HepG2 (cell line): ENCODE measurements around the gene ALG8. TPM values are rescaled to one million over a fixed set of nuclear protein-coding genes. Genes with fewer than 3 reads are reported as not detected.
"Not testable (repeated sequence)": the region's sequence is repeated elsewhere in the genome, so short reads cannot be mapped to it uniquely, and the experiment has no call there.

Experiments used
- ATAC-seq: fragments of 200-7000 bp; cut with Tn5 transposase; 3 replicates; pipeline ENCODE4 v1.9.1; 2020; ENCODE audit warnings: mild to moderate bottlenecking, moderate library complexity
- BruUV-seq: library from RNA; stranded (reverse); fragments of 400-500 nt; replicated peaks from 2 replicates; lab custom pipeline; 2021; lab: Mats Ljungman, UMichigan
- CTCF ChIA-PET: fragments of 300-600 bp; formaldehyde crosslinking; extraction: SDS; loops from one replicate; lab custom pipeline; 2021; ENCODE audit warnings: low total read pairs, inconsistent platforms, low intra/inter-chr PET ratio; lab: Yijun Ruan, JAX
- POLR2A ChIA-PET: fragments of 350-600 bp; sonication (Branson Sonifier 250); formaldehyde crosslinking; loops from one replicate; lab custom pipeline; 2020; ENCODE audit warnings: antibody characterized with exemption, inconsistent platforms; lab: Yijun Ruan, JAX
- DNase-seq: peaks from one replicate; pipeline ENCODE4 v3.0.0-alpha.2; 2015; ENCODE audit warnings: low spot score
- FAIRE-seq: peaks from 3 replicates; lab custom pipeline; 2011; peaks lifted over from hg19 to GRCh38; lab: Jason Lieb, UNC
- H2AFZ ChIP-seq: one replicate; pipeline ENCODE4 v1.6.1; 2011; ENCODE audit warnings: low read length, inconsistent platforms
- H3K27ac ChIP-seq: fragments of 300-600 bp; 3 replicates; pipeline ENCODE4 v1.8.0; 2011; ENCODE audit warnings: mixed run types, mild to moderate bottlenecking, mixed read lengths, low read length, inconsistent platforms; ENCODE audit not compliant: insufficient read depth; ENCODE audit errors: extremely low read length
- H3K27me3 ChIP-seq, 2 experiments: fragments of 200-600 bp in 1 of 2; 2 replicates in 1 of 2; 3 replicates in 1 of 2; pipeline versions ENCODE4 v1.6.0 to v1.8.0; 2011; ENCODE audit warnings: low read length in 2 of 2, mild to moderate bottlenecking in 2 of 2, moderate library complexity in 2 of 2, inconsistent platforms in 1 of 2; ENCODE audit not compliant: insufficient read depth in 2 of 2, control insufficient read depth in 1 of 2
- H3K36me3 ChIP-seq, 2 experiments: fragments of 200-600 bp in 1 of 2; replicated peaks in 1 of 2; 2 replicates in 1 of 2; 3 replicates in 1 of 2; pipeline versions ENCODE4 v1.5.1 to v1.8.0; 2011; ENCODE audit warnings: low read length in 2 of 2, inconsistent platforms in 1 of 2; ENCODE audit not compliant: insufficient read depth in 2 of 2, control insufficient read depth in 1 of 2
- H3K4me1 ChIP-seq: 2 replicates; pipeline ENCODE4 v1.5.1; 2012; ENCODE audit warnings: low read length, inconsistent platforms; ENCODE audit not compliant: insufficient read depth
- H3K4me2 ChIP-seq: 2 replicates; pipeline ENCODE4 v1.6.0; 2011; ENCODE audit warnings: low read depth, low read length, inconsistent platforms
- H3K4me3 ChIP-seq, 3 experiments: fragments of 200-600 bp in 1 of 3; sonication (generic), shearing (Covaris generic) in 1 of 3; replicated peaks in 1 of 3; 2 replicates each; pipeline ENCODE4 v1.5.1; 2011 to 2016; ENCODE audit warnings: low read length in 3 of 3, inconsistent platforms in 2 of 3, low read depth in 2 of 3, mild to moderate bottlenecking in 2 of 3, control low read depth in 1 of 3, mixed read lengths in 1 of 3; ENCODE audit not compliant: insufficient read depth in 1 of 3
- H3K79me2 ChIP-seq: one replicate; pipeline ENCODE4 v1.6.1; 2011; ENCODE audit warnings: low read length, inconsistent platforms; ENCODE audit not compliant: insufficient read depth
- H3K9ac ChIP-seq: 2 replicates; pipeline ENCODE4 v1.6.0; 2011; ENCODE audit warnings: mild to moderate bottlenecking, low read depth, low read length, inconsistent platforms; ENCODE audit not compliant: insufficient read depth
- H3K9me3 ChIP-seq: 2 replicates; pipeline ENCODE4 v1.5.1; 2012; ENCODE audit warnings: mild to moderate bottlenecking, low read length
- H4K20me1 ChIP-seq: 2 replicates; pipeline ENCODE4 v1.6.0; 2011; ENCODE audit warnings: inconsistent platforms, mild to moderate bottlenecking, low read length, moderate library complexity; ENCODE audit not compliant: insufficient read depth
- WGBS: methylation state at CpG from one replicate; pipeline ENCODE4 v1.1.6; 2017; ENCODE audit warnings: low lambda C conversion rate; 5-methylcytosine and 5-hydroxymethylcytosine counted together
- in situ Hi-C: cut with HindIII; loops from 2 replicates; pipeline ENCODE4 v1.10.0; 2017; ENCODE audit warnings: low pct_unique_long_range_greater_than_20kb; ENCODE audit not compliant: extremely low pct_ligation_motif_present
- intact Hi-C: fragments of 100-400 bp; cut with micrococcal nuclease; formaldehyde crosslinking; loops from one replicate; pipeline ENCODE4 v1.10.0; 2022; ENCODE audit not compliant: unreplicated experiment
- polyA plus RNA-seq, 8 experiments: library from polyadenylated mRNA; depleted of rRNA in 3 of 8; stranded (reverse) in 7 of 8; unstranded in 1 of 8; fragments of >200 nt; fragmentation: Illumina TruSeq in 4 of 8; extraction: Trizol in 4 of 8; gene quantifications; 2 replicates each; pipeline versions ENCODE4 v1.2.1 to v1.2.3, GENCODE V29; 2011 to 2016; ENCODE audit warnings: low read depth in 4 of 8, missing spikeins in 1 of 8, mixed read lengths in 1 of 8; ENCODE audit not compliant: insufficient read depth in 1 of 8
- total RNA-seq, 5 experiments: library from RNA; depleted of rRNA; stranded (reverse); fragments of >200 nt; fragmentation: Illumina TruSeq; extraction: Trizol; gene quantifications; 2 replicates each; pipeline ENCODE4 v1.2.3, GENCODE V29; 2016; ENCODE audit warnings: low read depth in 1 of 5
- TF ChIP-seq, protein P1 (sequence below), 2 experiments: fragments of 450-650 bp in 1 of 2; sonication (generic) in 1 of 2; formaldehyde crosslinking; IDR thresholded peaks; 2 replicates each; pipeline versions ENCODE4 v1.5.0 to v1.8.0; 2020 to 2022; ENCODE audit warnings: mild to moderate bottlenecking in 1 of 2, missing genetic modification reagents in 1 of 2
- TF ChIP-seq, protein P2 (sequence below): sonication (generic); formaldehyde crosslinking; conservative IDR thresholded peaks from 2 replicates; pipeline ENCODE4 v1.8.0; 2022; ENCODE audit warnings: mild to moderate bottlenecking, moderate library complexity, missing genetic modification reagents
- TF ChIP-seq, protein P3 (sequence below): sonication (generic); formaldehyde crosslinking; conservative IDR thresholded peaks from 2 replicates; pipeline ENCODE4 v1.8.1; 2023; ENCODE audit warnings: missing genetic modification reagents

The ALG8 gene
- total and polyA plus RNA-seq, 2 of the 13 experiments (the other 11 are each of a cell fraction or from before 2014, with no cell fraction given) = 75.8 to 88.0 TPM

DNA sequence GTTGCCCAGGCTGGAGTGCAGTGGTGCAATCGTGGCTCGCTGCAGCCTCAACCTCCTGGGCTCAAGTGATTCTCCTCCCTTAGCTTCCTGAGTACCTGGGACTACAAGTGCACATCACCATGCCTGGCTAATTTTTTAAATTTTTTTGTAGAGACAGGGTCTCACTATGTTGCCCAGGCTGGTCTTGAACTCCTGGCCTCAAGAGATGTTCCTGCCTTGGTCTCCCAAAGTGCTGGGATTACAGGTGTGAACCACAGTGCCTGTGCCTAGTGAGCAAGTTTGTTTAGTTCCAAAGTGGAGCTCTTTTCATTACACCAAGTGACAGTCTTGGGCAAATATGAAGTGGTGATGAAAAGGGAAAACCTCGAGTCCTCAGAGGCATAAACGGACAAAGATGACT lies 61.8 kb downstream of the ALG8 start:
- CTCF ChIA-PET, in situ Hi-C loops: not testable (repeated sequence)
- Histone ChIP-seq H3K4me1 (peaks cover 73% of the 10 kb centered on the region), H3K4me2 (peak overlapping the region; percentile 84)
- POLR2A ChIA-PET = interaction anchor here (1.1 to 5.0 kb wide), 9 partner anchors 9 to 111 kb away, joined by 3 to 37 read pairs (median 9); partner anchors contain the start of genes ALG8, INTS4, KCTD21 and USP35
- TF ChIP-seq, protein P1, sequence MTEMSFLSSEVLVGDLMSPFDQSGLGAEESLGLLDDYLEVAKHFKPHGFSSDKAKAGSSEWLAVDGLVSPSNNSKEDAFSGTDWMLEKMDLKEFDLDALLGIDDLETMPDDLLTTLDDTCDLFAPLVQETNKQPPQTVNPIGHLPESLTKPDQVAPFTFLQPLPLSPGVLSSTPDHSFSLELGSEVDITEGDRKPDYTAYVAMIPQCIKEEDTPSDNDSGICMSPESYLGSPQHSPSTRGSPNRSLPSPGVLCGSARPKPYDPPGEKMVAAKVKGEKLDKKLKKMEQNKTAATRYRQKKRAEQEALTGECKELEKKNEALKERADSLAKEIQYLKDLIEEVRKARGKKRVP (CRISPR knock-in tag; IDR thresholded peaks at IDR 0.05) = 0 out of 4 replicates have a peak, but pooled peaks of 1 of the 2 experiments have one; percentile 28
- TF ChIP-seq, protein P2, sequence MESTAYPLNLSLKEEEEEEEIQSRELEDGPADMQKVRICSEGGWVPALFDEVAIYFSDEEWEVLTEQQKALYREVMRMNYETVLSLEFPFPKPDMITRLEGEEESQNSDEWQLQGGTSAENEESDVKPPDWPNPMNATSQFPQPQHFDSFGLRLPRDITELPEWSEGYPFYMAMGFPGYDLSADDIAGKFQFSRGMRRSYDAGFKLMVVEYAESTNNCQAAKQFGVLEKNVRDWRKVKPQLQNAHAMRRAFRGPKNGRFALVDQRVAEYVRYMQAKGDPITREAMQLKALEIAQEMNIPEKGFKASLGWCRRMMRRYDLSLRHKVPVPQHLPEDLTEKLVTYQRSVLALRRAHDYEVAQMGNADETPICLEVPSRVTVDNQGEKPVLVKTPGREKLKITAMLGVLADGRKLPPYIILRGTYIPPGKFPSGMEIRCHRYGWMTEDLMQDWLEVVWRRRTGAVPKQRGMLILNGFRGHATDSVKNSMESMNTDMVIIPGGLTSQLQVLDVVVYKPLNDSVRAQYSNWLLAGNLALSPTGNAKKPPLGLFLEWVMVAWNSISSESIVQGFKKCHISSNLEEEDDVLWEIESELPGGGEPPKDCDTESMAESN (CRISPR knock-in tag) = 0 out of 2 replicates have a peak, but pooled peaks have one; percentile 44
- TF ChIP-seq, protein P3, sequence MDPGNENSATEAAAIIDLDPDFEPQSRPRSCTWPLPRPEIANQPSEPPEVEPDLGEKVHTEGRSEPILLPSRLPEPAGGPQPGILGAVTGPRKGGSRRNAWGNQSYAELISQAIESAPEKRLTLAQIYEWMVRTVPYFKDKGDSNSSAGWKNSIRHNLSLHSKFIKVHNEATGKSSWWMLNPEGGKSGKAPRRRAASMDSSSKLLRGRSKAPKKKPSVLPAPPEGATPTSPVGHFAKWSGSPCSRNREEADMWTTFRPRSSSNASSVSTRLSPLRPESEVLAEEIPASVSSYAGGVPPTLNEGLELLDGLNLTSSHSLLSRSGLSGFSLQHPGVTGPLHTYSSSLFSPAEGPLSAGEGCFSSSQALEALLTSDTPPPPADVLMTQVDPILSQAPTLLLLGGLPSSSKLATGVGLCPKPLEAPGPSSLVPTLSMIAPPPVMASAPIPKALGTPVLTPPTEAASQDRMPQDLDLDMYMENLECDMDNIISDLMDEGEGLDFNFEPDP (CRISPR knock-in tag) = 0 out of 2 replicates have a peak, but pooled peaks have one; percentile 30
- TF ChIP-seq, all 625 proteins: peak for 3; not testable (repeated sequence) for 622
- H2AFZ ChIP-seq, H3K27me3 ChIP-seq, ATAC-seq, BruUV-seq, FAIRE-seq, H3K9me3 ChIP-seq, DNase-seq: not testable (repeated sequence)
- WGBS = 29% methylated on average over 4 of the region's 4 CpGs
- peaks cover 75% of the 10 kb centered on the region for H3K79me2 ChIP-seq
- H3K4me3 ChIP-seq = peak overlapping the region; percentile 86 to 96 (median 88)
- peaks cover 0 to 18% of the 10 kb centered on the region in 2 experiments; a peak in 3 of 5 replicates for H3K36me3 ChIP-seq
- H3K27ac ChIP-seq = peak overlapping the region; percentile 87
- H4K20me1 ChIP-seq = peaks cover 36% of the 10 kb centered on the region
- intact Hi-C loops = loop anchor here (5.0 kb wide), 1 partner anchor 110 kb away; the partner anchor contains the start of genes KCTD21 and USP35
- peak overlapping the region; percentile 96 for H3K9ac ChIP-seq
